Measurements from ENCODE around the gene GPRIN2.
"Not testable (repeated sequence)": the region's sequence is repeated elsewhere in the genome, so short reads cannot be mapped to it uniquely, and the experiment has no call there.

GPRIN2 gene

GRCh38 chr10:46570655-46571054, 14.2 kb upstream of the GPRIN2 start:
- not testable (repeated sequence) for H3K23ac ChIP-seq (ENCODE audit: low read depth, low read length, poor library complexity); H2BK120ac ChIP-seq (ENCODE audit: low read depth, low read length); H3K27me3 ChIP-seq (ENCODE audit: control insufficient read depth in 3 of 3, insufficient read depth in 3 of 3, low read depth in 1 of 3, low read length in 3 of 3); H3K4me1 ChIP-seq (ENCODE audit: control insufficient read depth in 2 of 2, insufficient read depth in 1 of 2, low read depth in 1 of 2, low read length in 2 of 2); H3K4me2 ChIP-seq (ENCODE audit: insufficient read depth, low read length, poor library complexity, severe bottlenecking); H3K14ac ChIP-seq (ENCODE audit: low read length); H2AK5ac ChIP-seq (ENCODE audit: low read depth, low read length); H3K27ac ChIP-seq (replicated peaks; ENCODE audit: low read length); H2BK15ac ChIP-seq (ENCODE audit: low read length); H2BK5ac ChIP-seq (ENCODE audit: low read length); H2AFZ ChIP-seq (ENCODE audit: low read length); H3K4ac ChIP-seq (ENCODE audit: low read length); H3K9ac ChIP-seq (ENCODE audit: low read depth, low read length, poor library complexity); DNase-seq (ENCODE audit: low spot score); H3K79me1 ChIP-seq (ENCODE audit: low read depth, low read length); H3K36me3 ChIP-seq (replicated peaks in 1 of 2; ENCODE audit: control insufficient read depth in 2 of 2, insufficient read depth in 2 of 2, low read length in 2 of 2); H2BK12ac ChIP-seq (ENCODE audit: low read length); H4K8ac ChIP-seq (ENCODE audit: low read depth, low read length); H3K4me3 ChIP-seq (ENCODE audit: low read length in 2 of 2); H3K9me3 ChIP-seq (replicated peaks in 1 of 2; ENCODE audit: control insufficient read depth in 2 of 2, insufficient read depth in 1 of 2, low read depth in 1 of 2, low read length in 2 of 2); H4K91ac ChIP-seq (ENCODE audit: low read depth, low read length, poor library complexity); H3K18ac ChIP-seq (ENCODE audit: low read length)
- WGBS, 2 donors (ENCODE audit: extremely low coverage in 2 of 2, insufficient read length in 2 of 2, insufficient replicate concordance in 1 of 2), result no CpG with 5 or more reads among the region's 2 CpGs

GRCh38 chr10:46567151-46567550, 10.7 kb upstream of the GPRIN2 start:
- not testable (repeated sequence) for H2BK120ac ChIP-seq (ENCODE audit: low read depth, low read length); H3K9ac ChIP-seq (ENCODE audit: low read depth, low read length, poor library complexity); H2BK15ac ChIP-seq (ENCODE audit: low read length); H3K27ac ChIP-seq (replicated peaks; ENCODE audit: low read length); H3K4ac ChIP-seq (ENCODE audit: low read length); DNase-seq (ENCODE audit: low spot score); H3K79me1 ChIP-seq (ENCODE audit: low read depth, low read length); H2BK5ac ChIP-seq (ENCODE audit: low read length); H2AK5ac ChIP-seq (ENCODE audit: low read depth, low read length); H3K23ac ChIP-seq (ENCODE audit: low read depth, low read length, poor library complexity); H3K36me3 ChIP-seq (replicated peaks in 1 of 2; ENCODE audit: control insufficient read depth in 2 of 2, insufficient read depth in 2 of 2, low read length in 2 of 2); H3K14ac ChIP-seq (ENCODE audit: low read length); H4K8ac ChIP-seq (ENCODE audit: low read depth, low read length); H3K9me3 ChIP-seq (replicated peaks in 1 of 2; ENCODE audit: control insufficient read depth in 2 of 2, insufficient read depth in 1 of 2, low read depth in 1 of 2, low read length in 2 of 2); H4K91ac ChIP-seq (ENCODE audit: low read depth, low read length, poor library complexity); H3K27me3 ChIP-seq (ENCODE audit: control insufficient read depth in 3 of 3, insufficient read depth in 3 of 3, low read depth in 1 of 3, low read length in 3 of 3); H2AFZ ChIP-seq (ENCODE audit: low read length); H3K4me3 ChIP-seq (ENCODE audit: low read length in 2 of 2); H3K18ac ChIP-seq (ENCODE audit: low read length); H3K4me2 ChIP-seq (ENCODE audit: insufficient read depth, low read length, poor library complexity, severe bottlenecking); H3K4me1 ChIP-seq (ENCODE audit: control insufficient read depth in 2 of 2, insufficient read depth in 1 of 2, low read depth in 1 of 2, low read length in 2 of 2); H2BK12ac ChIP-seq (ENCODE audit: low read length)
- no CpG with 5 or more reads among the region's 9 CpGs for WGBS, 2 donors (ENCODE audit: extremely low coverage in 2 of 2, insufficient read length in 2 of 2, insufficient replicate concordance in 1 of 2)

DNA sequence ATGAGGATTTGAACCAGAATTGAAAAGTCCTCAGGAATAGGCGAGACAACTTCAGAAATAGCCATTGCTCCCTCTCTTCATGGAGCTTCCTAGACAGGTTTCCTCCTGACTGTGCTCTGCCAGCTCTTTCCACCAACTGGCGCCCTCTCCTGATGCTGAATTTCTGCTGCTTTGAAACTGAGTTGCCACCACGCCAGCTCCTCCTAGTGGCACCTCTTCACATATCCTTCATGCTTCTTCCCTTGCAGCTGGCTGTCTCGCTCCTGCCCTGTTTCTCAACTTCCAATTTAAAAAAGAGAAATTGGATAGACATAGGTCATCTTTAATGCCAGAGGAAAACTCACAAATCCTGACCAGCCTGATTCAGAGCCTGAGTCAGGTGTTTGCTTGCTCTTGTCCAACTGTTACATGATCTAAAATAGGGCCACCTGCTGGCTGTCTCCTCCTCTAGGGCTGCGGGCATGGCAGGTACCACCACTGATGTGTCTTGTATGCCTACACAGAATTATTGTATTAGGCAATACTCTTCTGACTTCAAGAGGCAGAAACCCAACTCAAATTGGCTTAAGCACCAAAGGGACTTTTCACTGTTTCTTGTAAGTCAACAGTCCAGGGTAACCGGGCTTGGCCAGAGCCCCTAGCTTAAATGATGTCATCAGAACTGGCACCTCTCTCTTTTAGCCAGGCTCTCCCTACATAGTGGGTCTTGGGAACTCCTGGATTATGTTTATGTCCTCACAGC, 9.3 kb upstream of the GPRIN2 start:
- H2BK5ac ChIP-seq (ENCODE audit: low read length); H2BK15ac ChIP-seq (ENCODE audit: low read length); H3K79me1 ChIP-seq (ENCODE audit: low read depth, low read length); H3K36me3 ChIP-seq (replicated peaks in 1 of 2; ENCODE audit: control insufficient read depth in 2 of 2, insufficient read depth in 2 of 2, low read length in 2 of 2); H2AFZ ChIP-seq (ENCODE audit: low read length); H3K4me2 ChIP-seq (ENCODE audit: insufficient read depth, low read length, poor library complexity, severe bottlenecking); H3K18ac ChIP-seq (ENCODE audit: low read length); H4K8ac ChIP-seq (ENCODE audit: low read depth, low read length); H3K27me3 ChIP-seq (ENCODE audit: control insufficient read depth in 3 of 3, insufficient read depth in 3 of 3, low read depth in 1 of 3, low read length in 3 of 3); H3K4ac ChIP-seq (ENCODE audit: low read length); H3K4me3 ChIP-seq (ENCODE audit: low read length in 2 of 2); H3K14ac ChIP-seq (ENCODE audit: low read length); H3K23ac ChIP-seq (ENCODE audit: low read depth, low read length, poor library complexity); H2AK5ac ChIP-seq (ENCODE audit: low read depth, low read length); H4K91ac ChIP-seq (ENCODE audit: low read depth, low read length, poor library complexity); H3K4me1 ChIP-seq (ENCODE audit: control insufficient read depth in 2 of 2, insufficient read depth in 1 of 2, low read depth in 1 of 2, low read length in 2 of 2); H2BK12ac ChIP-seq (ENCODE audit: low read length); H3K27ac ChIP-seq (replicated peaks; ENCODE audit: low read length); H3K9ac ChIP-seq (ENCODE audit: low read depth, low read length, poor library complexity); H2BK120ac ChIP-seq (ENCODE audit: low read depth, low read length); DNase-seq (ENCODE audit: low spot score); H3K9me3 ChIP-seq (replicated peaks in 1 of 2; ENCODE audit: control insufficient read depth in 2 of 2, insufficient read depth in 1 of 2, low read depth in 1 of 2, low read length in 2 of 2): not testable (repeated sequence)
- WGBS, 2 donors (ENCODE audit: extremely low coverage in 2 of 2, insufficient read length in 2 of 2, insufficient replicate concordance in 1 of 2), result no CpG with 5 or more reads among the region's 6 CpGs

GRCh38 chr10:46560952-46561351, 4.5 kb upstream of the GPRIN2 start:
- Histone ChIP-seq H2BK5ac (ENCODE audit: low read length) (no peak overlapping the region), H3K4ac (ENCODE audit: low read length) (no peak overlapping the region), H3K4me2 (ENCODE audit: insufficient read depth, low read length, poor library complexity, severe bottlenecking) (no peak overlapping the region), H4K8ac (ENCODE audit: low read depth, low read length) (no peak overlapping the region), H3K14ac (ENCODE audit: low read length) (no peak overlapping the region), H3K18ac (ENCODE audit: low read length) (no peak overlapping the region), H3K9ac (ENCODE audit: low read depth, low read length, poor library complexity) (no peak overlapping the region), H3K79me1 (ENCODE audit: low read depth, low read length) (no peaks in the 10 kb centered on the region), H2BK120ac (ENCODE audit: low read depth, low read length) (no peak overlapping the region), H2AK5ac (ENCODE audit: low read depth, low read length) (no peak overlapping the region), H4K91ac (ENCODE audit: low read depth, low read length, poor library complexity) (no peak overlapping the region), H3K4me1 (ENCODE audit: control insufficient read depth in 2 of 2, insufficient read depth in 1 of 2, low read depth in 1 of 2, low read length in 2 of 2) (peaks cover 2 to 5% of the 10 kb centered on the region in 2 donors), H3K23ac (ENCODE audit: low read depth, low read length, poor library complexity) (no peak overlapping the region), H3K9me3 (replicated peaks in 1 of 2; ENCODE audit: control insufficient read depth in 2 of 2, insufficient read depth in 1 of 2, low read depth in 1 of 2, low read length in 2 of 2) (peaks cover 0 to 4% of the 10 kb centered on the region in 2 donors), H3K4me3 (ENCODE audit: low read length in 2 of 2) (no peak overlapping the region), H3K27me3 (ENCODE audit: control insufficient read depth in 3 of 3, insufficient read depth in 3 of 3, low read depth in 1 of 3, low read length in 3 of 3) (peaks cover 0 to 46% (median 9%) of the 10 kb centered on the region in 3 experiments), H3K36me3 (replicated peaks in 1 of 2; ENCODE audit: control insufficient read depth in 2 of 2, insufficient read depth in 2 of 2, low read length in 2 of 2) (no peaks in the 10 kb centered on the region), H2BK12ac (ENCODE audit: low read length) (no peak overlapping the region), H2BK15ac (ENCODE audit: low read length) (no peak overlapping the region), H2AFZ (ENCODE audit: low read length) (no peak overlapping the region), H3K27ac (replicated peaks; ENCODE audit: low read length) (no peak overlapping the region)
- no CpG with 5 or more reads among the region's 1 CpG for WGBS, 2 donors (ENCODE audit: extremely low coverage in 2 of 2, insufficient read length in 2 of 2, insufficient replicate concordance in 1 of 2)
- DNase-seq (ENCODE audit: low spot score), result no peak
